Suprapubic skin (tissue), 4 donors: Measurements from ENCODE around the gene CA6.

Experiments used
- EP300 ChIP-seq: sonication (generic); formaldehyde crosslinking; IDR thresholded peaks from one replicate; pipeline ENCODE4 v1.6.1; 2017; ENCODE audit warnings: antibody characterized with exemption
- POLR2A ChIP-seq, 2 donors: fragments of 450-650 bp; IDR thresholded peaks; one replicate each; pipeline ENCODE4 v1.6.1; 2017; ENCODE audit warnings: antibody characterized with exemption in 2 of 2, mild to moderate bottlenecking in 2 of 2, moderate library complexity in 2 of 2
- POLR2AphosphoS5 ChIP-seq, 3 donors: sonication (generic); formaldehyde crosslinking; IDR thresholded peaks; one replicate each; pipeline ENCODE4 v1.6.1; 2017; ENCODE audit warnings: antibody characterized with exemption in 3 of 3
- TF ChIP-seq, protein P1 (sequence below), 2 donors: fragments of 200-600 bp in 1 of 2; fragments of 450-650 bp in 1 of 2; sonication (generic) in 1 of 2; IDR thresholded peaks; one replicate each; pipeline ENCODE4 v1.5.1; 2016 to 2019; ENCODE audit warnings: antibody characterized with exemption in 2 of 2, mild to moderate bottlenecking in 1 of 2, moderate library complexity in 1 of 2

DNA sequence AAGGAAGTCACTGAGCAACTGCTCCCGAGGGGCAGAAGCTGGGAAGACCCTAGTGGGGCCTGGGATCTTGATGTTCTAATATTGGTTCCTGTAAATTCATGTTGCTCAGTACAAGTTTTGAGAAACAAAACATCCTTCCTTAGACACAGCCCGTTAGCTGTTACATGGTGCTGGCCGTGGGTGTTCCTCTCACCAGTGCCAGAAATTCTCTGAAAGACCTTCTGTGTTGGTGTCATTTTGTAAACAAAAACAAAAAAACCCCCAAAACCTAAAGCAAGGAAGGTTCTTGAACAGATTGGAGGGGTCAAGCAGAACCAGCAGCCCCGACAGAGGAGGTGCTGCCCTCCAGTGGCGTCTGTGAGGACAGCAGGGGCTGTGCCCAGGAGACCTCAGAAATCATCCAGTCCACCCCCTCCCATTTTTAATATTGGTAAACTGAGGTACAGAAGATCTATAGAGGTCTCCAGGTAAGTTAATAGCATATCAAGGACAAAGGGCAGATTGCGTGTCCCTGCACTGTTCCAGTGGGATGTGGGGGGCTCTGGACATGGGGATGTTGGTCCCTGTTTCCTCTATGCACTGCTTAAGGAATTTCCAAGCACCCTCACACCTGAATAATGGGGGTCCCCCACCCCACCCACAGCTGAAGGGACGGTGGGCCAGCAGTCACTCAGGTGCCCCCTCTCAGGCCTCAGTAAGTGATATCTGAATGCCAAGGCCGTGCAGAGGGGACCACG lies 42.4 kb downstream of the CA6 start:
- TF ChIP-seq, protein P1, sequence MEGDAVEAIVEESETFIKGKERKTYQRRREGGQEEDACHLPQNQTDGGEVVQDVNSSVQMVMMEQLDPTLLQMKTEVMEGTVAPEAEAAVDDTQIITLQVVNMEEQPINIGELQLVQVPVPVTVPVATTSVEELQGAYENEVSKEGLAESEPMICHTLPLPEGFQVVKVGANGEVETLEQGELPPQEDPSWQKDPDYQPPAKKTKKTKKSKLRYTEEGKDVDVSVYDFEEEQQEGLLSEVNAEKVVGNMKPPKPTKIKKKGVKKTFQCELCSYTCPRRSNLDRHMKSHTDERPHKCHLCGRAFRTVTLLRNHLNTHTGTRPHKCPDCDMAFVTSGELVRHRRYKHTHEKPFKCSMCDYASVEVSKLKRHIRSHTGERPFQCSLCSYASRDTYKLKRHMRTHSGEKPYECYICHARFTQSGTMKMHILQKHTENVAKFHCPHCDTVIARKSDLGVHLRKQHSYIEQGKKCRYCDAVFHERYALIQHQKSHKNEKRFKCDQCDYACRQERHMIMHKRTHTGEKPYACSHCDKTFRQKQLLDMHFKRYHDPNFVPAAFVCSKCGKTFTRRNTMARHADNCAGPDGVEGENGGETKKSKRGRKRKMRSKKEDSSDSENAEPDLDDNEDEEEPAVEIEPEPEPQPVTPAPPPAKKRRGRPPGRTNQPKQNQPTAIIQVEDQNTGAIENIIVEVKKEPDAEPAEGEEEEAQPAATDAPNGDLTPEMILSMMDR (IDR thresholded peaks at IDR 0.05) = peak; percentile 88 to 92
- TF ChIP-seq EP300 (no peak), POLR2A (IDR thresholded peaks at IDR 0.05) (no peak), POLR2AphosphoS5 (IDR thresholded peaks at IDR 0.05) (no peak)
